K562 (cell line): ENCODE data around the gene MYL1. TPM values are rescaled to one million over a fixed set of nuclear protein-coding genes. Genes with fewer than 3 reads are reported as not detected.

Experiments used
- ATAC-seq: fragments of 200-7000 bp; cut with Tn5 transposase; 3 replicates; pipeline ENCODE4 v1.9.1; 2020; ENCODE audit warnings: moderate library complexity
- BruUV-seq: library from RNA; stranded (reverse); fragments of 400-500 nt; replicated peaks from 2 replicates; lab custom pipeline; 2021; lab: Mats Ljungman, UMichigan
- CTCF ChIA-PET: fragments of 300-600 bp; formaldehyde crosslinking; extraction: SDS; loops from one replicate; lab custom pipeline; 2021; ENCODE audit warnings: low intra/inter-chr PET ratio; lab: Yijun Ruan, JAX
- POLR2A ChIA-PET: fragments of 300-600, 350-650 bp; sonication (Branson Sonifier 250); formaldehyde crosslinking; extraction: SDS; loops from one replicate; lab custom pipeline; 2021; ENCODE audit warnings: antibody characterized with exemption, inconsistent platforms; lab: Yijun Ruan, JAX
- DNase-seq, 4 experiments: peaks; one replicate each; pipeline versions ENCODE4 v3.0.0 to v3.0.0-alpha.2; 2011 to 2018; ENCODE audit warnings: low spot score in 3 of 4, mixed read lengths in 3 of 4; ENCODE audit errors: extremely low read depth in 1 of 4
- FAIRE-seq: peaks from 2 replicates; lab custom pipeline; 2011; peaks lifted over from hg19 to GRCh38; lab: Jason Lieb, UNC
- H2AFZ ChIP-seq: 2 replicates; pipeline ENCODE4 v1.6.0; 2011; ENCODE audit warnings: low read depth, low read length, control low read depth, inconsistent platforms
- H3K27ac ChIP-seq: fragments of 200-600 bp; 3 replicates; pipeline ENCODE4 v1.8.0; 2011; ENCODE audit warnings: low read depth, mild to moderate bottlenecking, control low read depth, inconsistent platforms, low read length, moderate library complexity, mixed read lengths; ENCODE audit errors: extremely low read depth
- H3K27me3 ChIP-seq, 2 experiments: fragments of 300-600 bp in 1 of 2; 2 replicates in 1 of 2; 3 replicates in 1 of 2; pipeline versions ENCODE4 v1.6.0 to v1.8.0; 2011; ENCODE audit warnings: inconsistent platforms in 2 of 2, low read length in 2 of 2, mild to moderate bottlenecking in 1 of 2, mixed read lengths in 1 of 2, moderate library complexity in 1 of 2; ENCODE audit not compliant: control insufficient read depth in 2 of 2, insufficient read depth in 2 of 2
- H3K36me3 ChIP-seq: fragments of 300-600 bp; 3 replicates; pipeline ENCODE4 v1.8.0; 2011; ENCODE audit warnings: mild to moderate bottlenecking, low read length, inconsistent platforms; ENCODE audit not compliant: control insufficient read depth, insufficient read depth
- H3K4me1 ChIP-seq, 2 experiments: fragments of 200-600 bp in 1 of 2; replicated peaks in 1 of 2; 2 replicates in 1 of 2; 3 replicates in 1 of 2; pipeline versions ENCODE4 v1.5.1 to v1.8.0; 2011; ENCODE audit warnings: inconsistent platforms in 2 of 2, low read length in 2 of 2, mild to moderate bottlenecking in 1 of 2, mixed read lengths in 1 of 2, moderate library complexity in 1 of 2; ENCODE audit not compliant: control insufficient read depth in 2 of 2, insufficient read depth in 2 of 2
- H3K4me2 ChIP-seq: 2 replicates; pipeline ENCODE4 v1.6.1; 2011; ENCODE audit warnings: low read length, control low read depth, inconsistent platforms, mixed read lengths; ENCODE audit not compliant: insufficient read depth
- H3K4me3 ChIP-seq: fragments of 200-600 bp; sonication (generic), shearing (Covaris generic); 2 replicates; pipeline ENCODE4 v1.5.1; 2016; ENCODE audit warnings: control low read depth, inconsistent platforms
- H3K79me2 ChIP-seq: fragments of 200-600 bp; 3 replicates; pipeline ENCODE4 v1.8.0; 2011; ENCODE audit warnings: low read length, inconsistent platforms; ENCODE audit not compliant: control insufficient read depth, insufficient read depth
- H3K9ac ChIP-seq, 2 experiments: 2 replicates each; pipeline versions ENCODE4 v1.6.0 to v1.6.1; 2011; ENCODE audit warnings: low read depth in 2 of 2, low read length in 2 of 2, control low read depth in 1 of 2, inconsistent platforms in 1 of 2, mild to moderate bottlenecking in 1 of 2, mixed read lengths in 1 of 2; ENCODE audit not compliant: insufficient read depth in 1 of 2
- H3K9me1 ChIP-seq: one replicate; pipeline ENCODE4 v1.6.0; 2011; ENCODE audit warnings: inconsistent platforms, mild to moderate bottlenecking, low read length, moderate library complexity; ENCODE audit not compliant: control insufficient read depth, insufficient read depth
- H3K9me3 ChIP-seq: replicated peaks from 2 replicates; pipeline ENCODE4 v1.5.1; 2011; ENCODE audit warnings: low read depth, low read length, inconsistent platforms; ENCODE audit not compliant: control insufficient read depth, insufficient read depth
- H4K20me1 ChIP-seq: replicated peaks from 2 replicates; pipeline ENCODE4 v1.6.1; 2011; ENCODE audit warnings: low read length, inconsistent platforms, mixed read lengths; ENCODE audit not compliant: control insufficient read depth, insufficient read depth
- BCLAF1 ChIP-seq, 2 experiments: fragments of 450-650 bp in 1 of 2; IDR thresholded peaks; 2 replicates each; pipeline ENCODE4 v1.6.1; 2011 to 2017; ENCODE audit warnings: low read depth in 2 of 2, antibody characterized with exemption in 1 of 2, borderline replicate concordance in 1 of 2, low read length in 1 of 2, mild to moderate bottlenecking in 1 of 2, mixed read lengths in 1 of 2; ENCODE audit not compliant: control insufficient read depth in 1 of 2
- CHD4 ChIP-seq: fragments of 200-600 bp; sonication (generic); IDR thresholded peaks from 3 replicates; pipeline ENCODE4 v1.6.1; 2012; ENCODE audit warnings: low read depth, mild to moderate bottlenecking, mixed read lengths, low read length, inconsistent platforms; ENCODE audit not compliant: insufficient read depth, insufficient replicate concordance, poor library complexity, severe bottlenecking
- E2F3 ChIP-seq: fragments of 250-450 bp; sonication (Bioruptor Pico); IDR thresholded peaks from 2 replicates; pipeline ENCODE4 v1.4.0; 2020; ENCODE audit warnings: mild to moderate bottlenecking
- ELF4 ChIP-seq: fragments of 450-650 bp; formaldehyde crosslinking; IDR thresholded peaks from 2 replicates; pipeline ENCODE4 v1.4.0; 2022; ENCODE audit warnings: missing genetic modification characterization
- HCFC1 ChIP-seq: IDR thresholded peaks from 2 replicates; pipeline ENCODE4 v1.6.1; 2012; ENCODE audit warnings: low read depth, low read length, improper control_type of control experiment
- HNRNPH1 ChIP-seq: fragments of 200-400 bp; formaldehyde crosslinking; optimal IDR thresholded peaks from 2 replicates; pipeline ENCODE3; 2017; ENCODE audit warnings: low read depth, mild to moderate bottlenecking, low read length, moderate library complexity
- KHSRP ChIP-seq: fragments of 450-650 bp; IDR thresholded peaks from 2 replicates; pipeline ENCODE4 v1.6.1; 2017
- NFYB ChIP-seq: IDR thresholded peaks from 2 replicates; pipeline ENCODE4 v1.6.1; 2011; ENCODE audit warnings: mild to moderate bottlenecking, moderate library complexity; ENCODE audit not compliant: insufficient read length; ENCODE audit errors: extremely low read depth
- PHF21A ChIP-seq: fragments of 450-650 bp; IDR thresholded peaks from 2 replicates; pipeline ENCODE4 v1.6.1; 2017; ENCODE audit warnings: low read depth, borderline replicate concordance
- POLR2G ChIP-seq: fragments of 200-400 bp; formaldehyde crosslinking; IDR thresholded peaks from 2 replicates; pipeline ENCODE4 v1.6.1; 2017; ENCODE audit warnings: low read depth, mild to moderate bottlenecking, antibody characterized with exemption, low read length, moderate library complexity
- RBBP5 ChIP-seq: fragments of 200-600 bp; sonication (generic); IDR thresholded peaks from 2 replicates; pipeline ENCODE4 v1.6.1; 2012; ENCODE audit warnings: borderline replicate concordance, mild to moderate bottlenecking, low read length, control low read depth, inconsistent platforms; ENCODE audit not compliant: insufficient read depth, poor library complexity, severe bottlenecking
- SAFB ChIP-seq: fragments of 200-400 bp; formaldehyde crosslinking; IDR thresholded peaks from 2 replicates; pipeline ENCODE4 v1.6.1; 2017; ENCODE audit warnings: low read depth, low read length, borderline replicate concordance
- SMARCB1 ChIP-seq: IDR thresholded peaks from 2 replicates; pipeline ENCODE4 v1.6.1; 2011; ENCODE audit warnings: improper control_type of control experiment, low read depth; ENCODE audit not compliant: insufficient read length
- U2AF1 ChIP-seq: fragments of 200-400 bp; formaldehyde crosslinking; optimal IDR thresholded peaks from 2 replicates; pipeline ENCODE3; 2017; ENCODE audit warnings: mild to moderate bottlenecking, low read depth, low read length, moderate library complexity
- ZBTB17 ChIP-seq: fragments of 450-650 bp; formaldehyde crosslinking; IDR thresholded peaks from 2 replicates; pipeline ENCODE4 v1.4.0; 2020; ENCODE audit warnings: mild to moderate bottlenecking
- ZFP30 ChIP-seq: fragments of 250-450 bp; sonication (Bioruptor Pico); IDR thresholded peaks from 2 replicates; pipeline ENCODE4 v1.8.0; 2022; ENCODE audit warnings: moderate library complexity, mild to moderate bottlenecking, inconsistent platforms, borderline replicate concordance
- ZNF347 ChIP-seq: fragments of 450-650 bp; formaldehyde crosslinking; IDR thresholded peaks from 2 replicates; pipeline ENCODE4 v1.4.0; 2020; ENCODE audit warnings: low read depth, mild to moderate bottlenecking, moderate library complexity
- ZNF436 ChIP-seq: fragments of 250-450, 450-650 bp; sonication (Bioruptor Pico); formaldehyde crosslinking; IDR thresholded peaks from 2 replicates; pipeline ENCODE4 v1.7.0; 2020; ENCODE audit warnings: mild to moderate bottlenecking
- WGBS: fragments of 100-300 bp; shearing (Covaris generic); methylation state at CpG from one replicate; pipeline ENCODE4 v1.1.6; 2016; ENCODE audit warnings: low coverage, mixed read lengths; ENCODE audit not compliant: insufficient coverage; ENCODE audit errors: missing lambda C conversion rate; 5-methylcytosine and 5-hydroxymethylcytosine counted together
- in situ Hi-C: fragments of 300-500 bp; cut with MboI; formaldehyde crosslinking; loops from 4 replicates; pipeline ENCODE4 v1.15.0; 2018; ENCODE audit warnings: inconsistent platforms, mixed read lengths
- intact Hi-C: fragments of 100-400 bp; cut with micrococcal nuclease; formaldehyde crosslinking; loops from 2 replicates; pipeline ENCODE4 v1.14.2; 2022
- polyA plus RNA-seq, 8 experiments: library from polyadenylated mRNA; depleted of rRNA in 4 of 8; stranded (reverse) in 5 of 8; unstranded in 3 of 8; fragments of >200 nt; fragmentation: Nextera tagmentation in 2 of 8; fragmentation: Illumina TruSeq in 1 of 8; extraction: Ambion mirVana in 2 of 8; extraction: Trizol in 1 of 8; gene quantifications; 2 replicates each; pipeline versions ENCODE4 v1.2.1 to v1.2.3, GENCODE V29; 2011 to 2014; ENCODE audit warnings: inconsistent platforms in 1 of 8, missing spikeins in 1 of 8
- total RNA-seq, 7 experiments: library from RNA; depleted of rRNA in 6 of 7; stranded (reverse); fragments of >200 nt in 6 of 7; fragmentation: Illumina TruSeq in 2 of 7; extraction: Trizol in 2 of 7; gene quantifications; 2 replicates each; pipeline versions ENCODE4 v1.2.1 to v1.2.3, GENCODE V29; 2011 to 2021; ENCODE audit warnings: low replicate concordance in 1 of 7

Gene MYL1
- total and polyA plus RNA-seq, 9 of the 15 experiments (the other 6 are each of a cell fraction or from before 2014, with no cell fraction given) = not detected

- FAIRE-seq = no peak
Observed at GRCh38 chr2:210262036-210262435, 52.9 kb downstream of the MYL1 start.

More at GRCh38 chr2:210262036-210262435, 52.9 kb downstream of the MYL1 start:
- intact Hi-C loops = no loop called here
- ATAC-seq (no peak), DNase-seq (no peak)
- Histone ChIP-seq H3K36me3 (no peaks in the 10 kb centered on the region), H3K9me3 (no peaks in the 10 kb centered on the region), H3K9ac (no peak overlapping the region), H3K9me1 (no peaks in the 10 kb centered on the region), H3K27me3 (no peaks in the 10 kb centered on the region), H3K4me1 (no peaks in the 10 kb centered on the region), H3K4me3 (no peak overlapping the region), H3K79me2 (no peaks in the 10 kb centered on the region), H3K4me2 (no peak overlapping the region), H4K20me1 (no peaks in the 10 kb centered on the region), H3K27ac (no peak overlapping the region), H2AFZ (no peak overlapping the region)
- 0% methylated on average over 2 of the region's 2 CpGs for WGBS
- TF ChIP-seq U2AF1 (no peak), HCFC1 (no peak), POLR2G (no peak), SAFB (no peak), KHSRP (no peak), PHF21A (no peak), CHD4 (no peak), SMARCB1 (no peak), ZBTB17 (no peak), ZNF436 (no peak), ELF4 (CRISPR knock-in tag) (no peak), ZNF347 (CRISPR knock-in tag) (no peak), NFYB (no peak), RBBP5 (no peak), BCLAF1 (IDR thresholded peaks at IDR 0.05; ENCODE audit: borderline replicate concordance in 1 of 2, control insufficient read depth in 1 of 2, low read depth in 2 of 2, low read length in 1 of 2) (no peak), ZFP30 (CRISPR knock-in tag) (no peak), HNRNPH1 (no peak), E2F3 (CRISPR knock-in tag) (no peak)
- no TSS peak for BruUV-seq
- CTCF ChIA-PET = no interaction called here
- in situ Hi-C loops = no loop called here
- POLR2A ChIA-PET = no interaction called here
